Gastrocnemius medialis (tissue), 4 donors: Measurements from ENCODE around the gene B3GNT4.

ENCODE experiments used
- POLR2A ChIP-seq, 2 donors: fragments of 450-650 bp; IDR thresholded peaks; one replicate each; pipeline ENCODE4 v1.6.1; 2017; ENCODE audit warnings: antibody characterized with exemption in 2 of 2, mild to moderate bottlenecking in 2 of 2, moderate library complexity in 2 of 2
- TF ChIP-seq, protein P1 (sequence below), 5 experiments: fragments of 450-650 bp in 3 of 5; fragments of 200-600 bp in 2 of 5; sonication (generic) in 2 of 5; IDR thresholded peaks in 4 of 5; conservative IDR thresholded peaks in 1 of 5; 1 replicate in 4 of 5; 2 replicates in 1 of 5; pipeline ENCODE4 v1.5.1; 2016 to 2019; ENCODE audit warnings: antibody characterized with exemption in 5 of 5, mild to moderate bottlenecking in 3 of 5, moderate library complexity in 3 of 5

DNA sequence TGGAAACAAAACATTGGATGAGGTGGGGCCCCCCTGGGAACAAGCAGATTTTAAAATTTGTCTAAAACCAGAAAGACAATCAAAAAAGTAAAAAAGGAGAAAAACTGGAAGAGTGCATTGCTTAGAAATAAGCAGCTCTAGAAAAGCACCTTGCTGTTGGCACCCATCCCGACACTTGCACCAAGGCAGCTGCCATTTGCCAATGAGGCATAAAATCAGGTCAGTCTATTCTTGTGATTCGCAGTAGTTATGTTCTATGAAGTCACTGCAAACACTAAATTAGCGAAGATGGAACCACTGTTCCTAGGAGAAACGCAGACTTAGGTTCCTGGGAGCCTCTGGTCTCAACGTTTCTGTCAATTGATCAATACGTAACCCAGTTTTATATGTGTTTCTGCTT, 46.5 kb downstream of the B3GNT4 start:
- TF ChIP-seq, protein P1, sequence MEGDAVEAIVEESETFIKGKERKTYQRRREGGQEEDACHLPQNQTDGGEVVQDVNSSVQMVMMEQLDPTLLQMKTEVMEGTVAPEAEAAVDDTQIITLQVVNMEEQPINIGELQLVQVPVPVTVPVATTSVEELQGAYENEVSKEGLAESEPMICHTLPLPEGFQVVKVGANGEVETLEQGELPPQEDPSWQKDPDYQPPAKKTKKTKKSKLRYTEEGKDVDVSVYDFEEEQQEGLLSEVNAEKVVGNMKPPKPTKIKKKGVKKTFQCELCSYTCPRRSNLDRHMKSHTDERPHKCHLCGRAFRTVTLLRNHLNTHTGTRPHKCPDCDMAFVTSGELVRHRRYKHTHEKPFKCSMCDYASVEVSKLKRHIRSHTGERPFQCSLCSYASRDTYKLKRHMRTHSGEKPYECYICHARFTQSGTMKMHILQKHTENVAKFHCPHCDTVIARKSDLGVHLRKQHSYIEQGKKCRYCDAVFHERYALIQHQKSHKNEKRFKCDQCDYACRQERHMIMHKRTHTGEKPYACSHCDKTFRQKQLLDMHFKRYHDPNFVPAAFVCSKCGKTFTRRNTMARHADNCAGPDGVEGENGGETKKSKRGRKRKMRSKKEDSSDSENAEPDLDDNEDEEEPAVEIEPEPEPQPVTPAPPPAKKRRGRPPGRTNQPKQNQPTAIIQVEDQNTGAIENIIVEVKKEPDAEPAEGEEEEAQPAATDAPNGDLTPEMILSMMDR (IDR thresholded peaks at IDR 0.05 in 4 of 5, conservative IDR thresholded peaks at IDR 0.05 in 1 of 5) = no peak
- no peak for TF ChIP-seq POLR2A (IDR thresholded peaks at IDR 0.05)
